Small intestine (tissue), 7 donors: Measurements from ENCODE around the gene RBBP4. TPM values are rescaled to one million over a fixed set of nuclear protein-coding genes. Genes with fewer than 3 reads are reported as not detected.
"Not testable (repeated sequence)": the region's sequence is repeated elsewhere in the genome, so short reads cannot be mapped to it uniquely, and the experiment has no call there.

Experiments
- DNase-seq, 2 donors: peaks; one replicate each; pipeline versions ENCODE4 v3.0.0 to v3.0.0-alpha.2; 2013
- FAIRE-seq: peaks from 2 replicates; lab custom pipeline; 2012; peaks lifted over from hg19 to GRCh38; lab: Jason Lieb, UNC
- H3K27ac ChIP-seq, 3 donors: one replicate each; pipeline ENCODE4 v1.5.1; 2013; ENCODE audit warnings: low read length in 2 of 3, mild to moderate bottlenecking in 2 of 3, control low read depth in 1 of 3, inconsistent platforms in 1 of 3, low read depth in 1 of 3, moderate library complexity in 1 of 3
- H3K27me3 ChIP-seq, 3 donors: one replicate each; pipeline ENCODE4 v1.6.1; 2013; ENCODE audit warnings: low read length in 3 of 3, inconsistent platforms in 1 of 3; ENCODE audit not compliant: control insufficient read depth in 3 of 3, insufficient read depth in 3 of 3
- H3K36me3 ChIP-seq, 3 donors: one replicate each; pipeline ENCODE4 v1.6.1; 2013; ENCODE audit warnings: low read length in 3 of 3, inconsistent platforms in 1 of 3, low read depth in 1 of 3, mild to moderate bottlenecking in 1 of 3, moderate library complexity in 1 of 3; ENCODE audit not compliant: control insufficient read depth in 3 of 3, insufficient read depth in 2 of 3
- H3K4me1 ChIP-seq, 3 donors: one replicate each; pipeline ENCODE4 v1.6.1; 2013; ENCODE audit warnings: low read length in 2 of 3, inconsistent platforms in 1 of 3, low read depth in 1 of 3, mild to moderate bottlenecking in 1 of 3, moderate library complexity in 1 of 3; ENCODE audit not compliant: control insufficient read depth in 3 of 3, insufficient read depth in 2 of 3
- H3K4me3 ChIP-seq, 3 donors: one replicate each; pipeline ENCODE4 v1.5.1; 2013; ENCODE audit warnings: low read length in 3 of 3, control low read depth in 1 of 3, inconsistent platforms in 1 of 3, low read depth in 1 of 3, mild to moderate bottlenecking in 1 of 3, moderate library complexity in 1 of 3
- H3K9me3 ChIP-seq, 2 donors: one replicate each; pipeline ENCODE4 v1.6.1; 2013; ENCODE audit warnings: low read depth in 1 of 2, low read length in 1 of 2; ENCODE audit not compliant: control insufficient read depth in 2 of 2, insufficient read depth in 1 of 2
- WGBS, 3 donors: extraction: QIAGEN DNeasy Blood & Tissue Kit; methylation state at CpG; one replicate each; pipeline ENCODE4 v1.1.7; 2013; 5-methylcytosine and 5-hydroxymethylcytosine counted together
- polyA plus RNA-seq, 4 donors: library from polyadenylated mRNA; stranded (reverse) in 3 of 4; unstranded in 1 of 4; fragments of 200-250 nt in 3 of 4; fragments of 120-200 nt in 1 of 4; gene quantifications; one replicate each; pipeline versions ENCODE4 v1.2.1 to v1.2.3, GENCODE V29; 2013
- donor health status: healthy with polysubstance abuse.
- donor health status: control.
- donor health status: control.
- donor health status: Bipolar disorder and iron deficiency.
- donor health status: healthy.

The RBBP4 gene
- polyA plus RNA-seq, 4 donors, result 38.7 to 160 (median 60.0) TPM

DNA sequence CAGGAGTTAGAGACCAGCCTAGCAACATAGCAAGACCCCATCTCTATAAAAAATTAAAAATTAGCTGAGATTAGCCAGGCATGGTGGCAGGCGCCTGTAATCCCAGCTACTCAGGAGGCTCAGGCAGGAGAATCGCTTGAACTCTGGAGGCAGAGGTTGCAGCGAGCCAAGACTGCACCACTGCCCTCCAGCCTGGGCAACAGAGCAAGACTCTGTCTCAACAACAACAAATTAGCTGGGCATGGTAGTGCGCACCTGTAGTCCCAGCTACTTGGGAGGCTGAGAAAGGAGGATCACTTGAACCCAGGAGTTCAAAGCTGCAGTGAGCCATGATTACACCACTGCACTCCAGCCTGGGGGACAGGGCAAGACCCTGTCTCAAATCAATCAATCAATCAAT is 20.8 kb upstream of the RBBP4 start:
- H3K4me3 ChIP-seq, H3K4me1 ChIP-seq, FAIRE-seq, DNase-seq, H3K27me3 ChIP-seq, H3K27ac ChIP-seq, H3K9me3 ChIP-seq: not testable (repeated sequence)
- 94 to 97% (median 97%) methylated on average over 4 of the region's 4 CpGs for WGBS, 3 donors
- H3K36me3 ChIP-seq, result peaks cover 4 to 42% (median 10%) of the 10 kb centered on the region in 3 donors

- no peaks in the 10 kb centered on the region for H3K9me3 ChIP-seq
- H3K36me3 ChIP-seq, result peaks cover 2 to 34% (median 8%) of the 10 kb centered on the region in 3 donors
- H3K4me1 ChIP-seq, result no peaks in the 10 kb centered on the region
- 81 to 92% (median 88%) methylated on average over 2 of the region's 2 CpGs for WGBS, 3 donors
- no peak overlapping the region for H3K27ac ChIP-seq
- FAIRE-seq (no peak), DNase-seq (no peak)
- H3K27me3 ChIP-seq, result no peaks in the 10 kb centered on the region
- H3K4me3 ChIP-seq, result no peak overlapping the region
Measured at GRCh38 chr1:32632829-32633228, 18.2 kb upstream of the RBBP4 start.

GRCh38 chr1:32635508-32636277 is 15.3 kb upstream of the RBBP4 start:
- H3K9me3 ChIP-seq, result no peaks in the 10 kb centered on the region
- 90 to 95% (median 93%) methylated on average over 8 of the region's 8 CpGs for WGBS, 3 donors
- H3K4me1 ChIP-seq, result no peaks in the 10 kb centered on the region
- H3K4me3 ChIP-seq, result no peak overlapping the region
- no peaks in the 10 kb centered on the region for H3K27me3 ChIP-seq
- H3K36me3 ChIP-seq, result peaks cover 2 to 30% (median 8%) of the 10 kb centered on the region in 3 donors
- DNase-seq (no peak), FAIRE-seq (no peak)
- no peak overlapping the region for H3K27ac ChIP-seq

DNA sequence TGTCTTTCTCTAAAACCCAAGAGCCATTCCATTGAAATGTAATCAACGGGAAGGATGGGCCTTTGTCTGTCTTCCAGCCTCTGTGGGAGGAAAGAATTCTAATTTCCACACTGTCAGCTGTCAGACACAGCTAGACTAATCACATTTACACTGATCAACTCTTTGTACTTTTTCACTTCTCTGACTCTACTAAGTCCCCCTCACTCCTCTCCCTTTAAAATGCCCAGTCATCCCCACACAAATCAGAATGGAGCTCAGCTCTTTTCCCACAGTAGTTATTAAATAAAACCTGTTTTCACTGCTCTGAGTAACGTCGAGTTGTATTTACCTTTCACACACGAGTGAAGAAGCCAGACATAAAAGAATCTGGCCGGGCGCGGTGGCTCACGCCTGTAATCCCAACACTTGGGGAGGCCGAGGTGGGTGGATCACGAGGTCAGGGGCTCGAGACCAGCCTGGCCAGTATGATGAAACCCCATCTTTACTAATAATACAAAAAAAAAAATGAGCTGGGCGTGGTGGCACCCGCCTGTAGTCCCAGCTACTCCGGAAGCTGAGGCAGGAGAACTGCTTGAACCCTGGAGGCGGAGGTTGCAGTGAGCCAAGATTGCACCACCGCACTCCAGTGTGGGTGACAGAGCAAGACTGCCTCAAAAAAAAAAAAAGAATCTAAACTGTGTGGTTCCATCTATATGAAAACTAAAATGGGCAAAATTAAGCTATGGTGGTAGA is 13.9 kb upstream of the RBBP4 start:
- Histone ChIP-seq H3K9me3 (no peaks in the 10 kb centered on the region), H3K36me3 (peaks cover 2 to 24% (median 3%) of the 10 kb centered on the region in 3 donors), H3K4me3 (no peak overlapping the region), H3K27me3 (no peaks in the 10 kb centered on the region), H3K4me1 (no peaks in the 10 kb centered on the region), H3K27ac (no peak overlapping the region)
- no peak for DNase-seq
- WGBS, 3 donors, result 79 to 90% (median 81%) methylated on average over 16 of the region's 16 CpGs
- no peak for FAIRE-seq

DNA sequence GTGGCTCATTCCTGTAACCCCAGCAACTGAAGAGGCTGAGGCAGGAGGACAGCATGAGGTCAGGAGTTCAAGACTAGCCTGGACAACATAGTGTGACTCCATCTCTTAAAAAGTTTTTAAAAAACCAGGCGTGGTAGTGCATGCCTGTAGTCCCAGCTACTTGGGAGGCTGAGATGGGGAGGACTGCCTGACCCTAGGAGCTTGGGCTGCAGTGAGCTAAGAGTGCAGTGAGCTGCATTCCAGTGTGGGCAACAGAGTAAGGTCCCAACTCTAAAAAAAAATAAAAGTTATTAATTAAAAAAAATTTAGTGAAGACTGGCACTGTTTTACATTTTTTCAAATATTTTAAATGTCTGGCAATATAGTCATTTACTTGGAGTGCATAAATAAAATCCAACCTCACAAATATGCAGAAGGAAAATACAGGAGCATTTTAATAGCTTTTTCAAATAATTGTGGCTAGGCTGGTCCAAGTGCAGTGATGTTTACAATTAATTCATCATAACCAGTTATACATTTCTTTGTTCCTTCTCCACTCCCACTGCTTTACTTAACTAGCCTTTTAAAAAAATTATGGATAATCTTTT is 11.4 kb upstream of the RBBP4 start:
- 95 to 97% (median 96%) methylated on average over 1 of the region's 1 CpG for WGBS, 3 donors
- no peak overlapping the region for H3K27ac ChIP-seq
- no peak overlapping the region for H3K4me3 ChIP-seq
- no peak for FAIRE-seq
- peaks cover 0 to 16% (median 2%) of the 10 kb centered on the region in 3 donors for H3K36me3 ChIP-seq
- DNase-seq, result no peak
- no peaks in the 10 kb centered on the region for H3K27me3 ChIP-seq
- H3K4me1 ChIP-seq, result no peaks in the 10 kb centered on the region
- no peaks in the 10 kb centered on the region for H3K9me3 ChIP-seq

- not testable (repeated sequence) for H3K4me3 ChIP-seq, H3K27ac ChIP-seq, FAIRE-seq, DNase-seq, H3K4me1 ChIP-seq, H3K9me3 ChIP-seq, H3K27me3 ChIP-seq
- H3K36me3 ChIP-seq, result peaks cover 0 to 27% (median 2%) of the 10 kb centered on the region in 3 donors
- WGBS, 3 donors, result 83 to 85% (median 85%) methylated on average over 8 of the region's 8 CpGs
Measured at GRCh38 chr1:32642292-32642827, 8.6 kb upstream of the RBBP4 start.

GRCh38 chr1:32644426-32644825 is 6.6 kb upstream of the RBBP4 start:
- Histone ChIP-seq H3K36me3 (peaks cover 0 to 18% (median 0%) of the 10 kb centered on the region in 3 donors), H3K27me3 (no peaks in the 10 kb centered on the region), H3K4me3 (no peak overlapping the region), H3K27ac (no peak overlapping the region), H3K9me3 (no peaks in the 10 kb centered on the region), H3K4me1 (peaks cover 0 to 2% (median 0%) of the 10 kb centered on the region in 3 donors)
- FAIRE-seq, result no peak
- peak in 1 of 2 donors; percentile 52 for DNase-seq
- 40 to 77% (median 43%) methylated on average over 4 of the region's 4 CpGs for WGBS, 3 donors
